GM12865 (cell line): ENCODE results near the gene PTPRE.

ENCODE experiments used
- DNase-seq: peaks from one replicate; pipeline ENCODE4 v3.0.0; 2010; ENCODE audit warnings: low read depth
- H3K4me3 ChIP-seq: 2 replicates; pipeline ENCODE4 v1.5.1; 2011; ENCODE audit warnings: mild to moderate bottlenecking, low read depth, low read length, control low read depth
- TF ChIP-seq, protein P1 (sequence below): IDR thresholded peaks from 2 replicates; pipeline ENCODE4 v1.5.1; 2011; ENCODE audit warnings: low read length, control low read depth, low read depth, inconsistent platforms; ENCODE audit not compliant: insufficient read depth; ENCODE audit errors: missing control alignments

PTPRE gene

DNA sequence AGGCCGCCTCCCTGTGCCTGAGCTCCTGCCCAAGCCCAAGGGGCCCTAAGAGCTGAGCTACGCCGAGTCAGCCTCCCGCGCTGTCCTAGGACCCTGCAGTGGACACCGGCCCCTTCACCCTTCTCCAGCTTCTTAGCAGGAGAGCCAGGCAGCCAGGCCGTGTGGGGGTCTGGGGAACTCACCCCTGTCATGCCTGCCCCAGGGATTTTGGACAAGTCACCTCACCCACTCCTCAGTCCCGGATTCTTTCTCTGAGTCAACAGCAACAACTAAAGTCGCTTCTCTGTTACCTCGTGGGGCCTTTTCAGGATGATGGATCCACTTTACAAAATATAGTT lies 140.0 kb downstream of the PTPRE start:
- peak overlapping the region; percentile 65 for H3K4me3 ChIP-seq
- TF ChIP-seq, protein P1, sequence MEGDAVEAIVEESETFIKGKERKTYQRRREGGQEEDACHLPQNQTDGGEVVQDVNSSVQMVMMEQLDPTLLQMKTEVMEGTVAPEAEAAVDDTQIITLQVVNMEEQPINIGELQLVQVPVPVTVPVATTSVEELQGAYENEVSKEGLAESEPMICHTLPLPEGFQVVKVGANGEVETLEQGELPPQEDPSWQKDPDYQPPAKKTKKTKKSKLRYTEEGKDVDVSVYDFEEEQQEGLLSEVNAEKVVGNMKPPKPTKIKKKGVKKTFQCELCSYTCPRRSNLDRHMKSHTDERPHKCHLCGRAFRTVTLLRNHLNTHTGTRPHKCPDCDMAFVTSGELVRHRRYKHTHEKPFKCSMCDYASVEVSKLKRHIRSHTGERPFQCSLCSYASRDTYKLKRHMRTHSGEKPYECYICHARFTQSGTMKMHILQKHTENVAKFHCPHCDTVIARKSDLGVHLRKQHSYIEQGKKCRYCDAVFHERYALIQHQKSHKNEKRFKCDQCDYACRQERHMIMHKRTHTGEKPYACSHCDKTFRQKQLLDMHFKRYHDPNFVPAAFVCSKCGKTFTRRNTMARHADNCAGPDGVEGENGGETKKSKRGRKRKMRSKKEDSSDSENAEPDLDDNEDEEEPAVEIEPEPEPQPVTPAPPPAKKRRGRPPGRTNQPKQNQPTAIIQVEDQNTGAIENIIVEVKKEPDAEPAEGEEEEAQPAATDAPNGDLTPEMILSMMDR: no peak
- DNase-seq: no peak

GRCh38 chr10:128047351-128047750 lies 140.4 kb downstream of the PTPRE start:
- peak overlapping the region; percentile 65 for H3K4me3 ChIP-seq
- TF ChIP-seq, protein P1: no peak
- peak; percentile 92 for DNase-seq

GRCh38 chr10:128047991-128048818 lies 141.3 kb downstream of the PTPRE start:
- TF ChIP-seq, protein P1: no peak
- peak; percentile 59 for DNase-seq
- H3K4me3 ChIP-seq: peak overlapping the region; percentile 65

DNA sequence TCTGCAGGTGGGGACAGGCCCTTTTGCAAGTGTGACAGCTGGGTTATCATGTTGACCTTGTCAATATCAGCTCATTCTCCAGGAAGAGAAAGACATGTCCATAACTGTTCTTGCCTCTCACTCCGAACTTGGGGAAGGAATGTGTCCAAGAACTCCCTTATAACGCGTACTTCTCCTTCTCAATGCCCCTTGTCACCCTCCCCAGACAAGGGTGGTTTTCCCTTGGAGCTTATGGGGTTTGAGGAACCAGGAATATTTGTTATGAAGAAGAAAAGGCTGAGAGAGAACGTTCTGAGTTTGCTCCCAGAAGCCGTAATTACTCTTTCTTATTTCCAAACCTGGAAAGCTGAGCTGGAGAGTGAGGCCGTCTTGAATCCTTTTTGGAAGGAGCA lies 141.9 kb downstream of the PTPRE start:
- TF ChIP-seq, protein P1: no peak
- H3K4me3 ChIP-seq: peak overlapping the region; percentile 65
- no peak for DNase-seq

DNA sequence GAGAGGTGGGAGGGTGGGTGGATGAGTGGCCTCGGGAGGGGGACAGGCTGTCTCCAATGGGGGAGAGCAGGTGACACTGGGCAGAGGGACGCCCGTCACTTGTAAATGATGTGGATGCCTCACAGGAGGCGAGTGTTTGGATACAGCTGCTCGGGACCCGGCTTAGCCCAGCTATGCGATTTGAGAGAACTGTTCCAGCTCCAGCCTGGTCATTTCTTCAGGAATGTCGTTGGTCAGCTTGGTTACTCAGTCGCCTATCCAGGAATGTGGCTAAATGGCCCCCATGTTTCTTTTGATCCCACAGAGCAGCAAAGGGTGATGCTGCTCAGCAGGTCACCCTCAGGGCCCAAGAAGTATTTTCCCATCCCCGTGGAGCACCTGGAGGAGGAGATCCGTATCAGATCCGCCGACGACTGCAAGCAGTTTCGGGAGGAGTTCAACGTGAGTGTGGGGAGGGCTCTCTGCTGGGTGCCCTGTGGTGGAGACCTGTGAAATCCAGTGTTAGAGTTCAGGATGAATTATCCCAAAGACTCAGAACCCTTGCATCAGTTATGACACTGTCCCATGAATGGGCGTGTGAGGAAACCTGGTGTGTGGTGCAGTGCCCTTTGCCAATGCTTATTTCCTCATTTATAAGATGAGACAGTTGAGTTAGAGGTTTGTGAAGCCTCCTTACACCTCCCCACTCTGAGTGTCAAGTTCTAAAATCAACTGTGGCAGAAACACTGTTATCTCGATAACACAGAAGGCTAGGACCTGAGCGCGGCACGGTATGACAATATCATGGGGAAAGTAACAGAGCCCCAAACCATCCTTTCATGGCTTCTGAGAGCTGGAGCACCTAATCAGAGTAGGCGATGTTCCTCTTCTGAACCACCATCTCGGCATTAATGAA lies 142.6 kb downstream of the PTPRE start:
- no peak overlapping the region for H3K4me3 ChIP-seq
- TF ChIP-seq, protein P1: no peak
- DNase-seq: no peak

- TF ChIP-seq, protein P1: no peak
- no peak for DNase-seq
- H3K4me3 ChIP-seq: no peak overlapping the region
Observed at GRCh38 chr10:128050121-128050516, 143.2 kb downstream of the PTPRE start.
